Activated CD4-positive, alpha-beta T cell treated with anti-CD3 and anti-CD28 coated beads, Interleukin-2, amount 50 U/mL, for 4 hours (primary cell): Measurements from ENCODE around the gene METAP1D.

Experiments
- DNase-seq, 2 experiments: peaks; one replicate each; pipeline ENCODE4 v3.0.0-alpha.2; 2020

METAP1D gene

DNA sequence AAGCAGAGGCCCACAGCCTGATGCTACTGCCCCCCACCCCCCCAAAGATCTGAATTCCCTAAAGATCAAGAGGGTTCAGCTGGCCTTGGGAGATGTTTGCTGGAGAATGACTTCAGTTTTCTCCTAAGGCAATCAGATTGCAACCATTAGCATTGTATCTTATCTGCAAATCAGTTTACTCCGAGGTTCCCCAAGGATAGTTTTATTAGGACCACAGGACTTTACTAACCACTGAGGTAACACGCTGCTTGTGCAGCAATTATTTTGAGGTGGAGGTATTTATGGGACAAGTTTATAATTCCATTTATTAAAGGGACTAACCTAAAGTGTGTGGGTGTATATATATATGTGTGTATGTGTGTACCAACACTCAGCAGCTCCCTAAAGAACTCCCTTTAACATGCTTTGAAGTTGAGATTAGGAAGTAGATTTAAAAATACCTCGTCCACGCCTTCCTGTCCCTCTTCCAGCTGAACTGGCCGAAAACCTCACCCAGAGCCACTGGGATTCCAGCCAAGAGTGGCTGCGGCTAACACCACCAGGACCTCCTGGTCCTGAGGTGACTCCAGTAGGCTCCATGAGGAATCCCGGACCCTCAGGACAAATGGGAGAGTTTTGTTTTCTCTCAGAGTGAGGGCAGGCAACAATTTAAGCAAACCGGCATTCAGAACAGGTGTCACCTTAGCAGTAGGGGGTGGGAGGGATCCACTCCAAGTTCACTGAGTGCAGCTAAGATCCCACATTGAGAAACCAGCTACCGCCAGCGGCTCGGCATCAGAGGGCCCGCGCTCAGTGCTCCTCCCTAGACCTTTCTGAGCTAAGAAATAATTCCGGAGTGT, 82.6 kb downstream of the METAP1D start:
- no peak for DNase-seq

DNA sequence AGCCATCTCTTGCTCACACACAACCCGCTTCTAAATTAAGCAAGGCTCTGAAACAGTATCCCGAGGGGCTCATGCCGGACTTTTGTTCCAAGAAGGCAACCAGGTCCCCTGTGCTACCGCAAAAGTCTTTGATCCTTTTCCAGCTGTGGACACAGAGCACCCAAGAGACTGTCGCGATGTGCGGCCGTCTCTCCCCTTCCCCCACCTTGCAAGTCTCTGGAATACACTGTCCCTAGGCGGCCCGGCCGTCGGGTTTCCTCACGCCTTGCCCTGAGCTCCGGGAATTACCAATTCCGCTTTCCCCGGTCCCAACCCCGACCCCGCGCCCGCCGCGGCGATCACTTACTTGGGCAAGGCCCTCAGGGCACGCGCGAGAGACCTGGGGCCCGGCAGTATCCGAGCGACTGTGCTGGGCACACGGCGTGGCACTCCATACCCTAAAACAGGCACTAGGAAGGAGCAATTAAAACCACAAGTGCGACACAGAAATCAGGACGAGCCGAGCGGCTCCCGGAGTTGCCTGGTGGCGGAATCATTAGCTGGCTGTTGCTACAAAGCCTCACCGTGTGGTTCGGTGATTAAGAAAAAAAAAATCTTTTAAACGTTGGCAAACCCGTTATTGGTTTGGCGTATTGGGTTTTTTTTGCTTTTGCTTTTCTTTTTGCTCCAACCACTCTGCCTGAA, 83.3 kb downstream of the METAP1D start:
- no peak for DNase-seq

- DNase-seq = no peak
These were observed 84.1 kb downstream of the METAP1D start for GRCh38 chr2:172083628-172084394.

GRCh38 chr2:172084395-172084644, 84.6 kb downstream of the METAP1D start:
- no peak for DNase-seq

DNA sequence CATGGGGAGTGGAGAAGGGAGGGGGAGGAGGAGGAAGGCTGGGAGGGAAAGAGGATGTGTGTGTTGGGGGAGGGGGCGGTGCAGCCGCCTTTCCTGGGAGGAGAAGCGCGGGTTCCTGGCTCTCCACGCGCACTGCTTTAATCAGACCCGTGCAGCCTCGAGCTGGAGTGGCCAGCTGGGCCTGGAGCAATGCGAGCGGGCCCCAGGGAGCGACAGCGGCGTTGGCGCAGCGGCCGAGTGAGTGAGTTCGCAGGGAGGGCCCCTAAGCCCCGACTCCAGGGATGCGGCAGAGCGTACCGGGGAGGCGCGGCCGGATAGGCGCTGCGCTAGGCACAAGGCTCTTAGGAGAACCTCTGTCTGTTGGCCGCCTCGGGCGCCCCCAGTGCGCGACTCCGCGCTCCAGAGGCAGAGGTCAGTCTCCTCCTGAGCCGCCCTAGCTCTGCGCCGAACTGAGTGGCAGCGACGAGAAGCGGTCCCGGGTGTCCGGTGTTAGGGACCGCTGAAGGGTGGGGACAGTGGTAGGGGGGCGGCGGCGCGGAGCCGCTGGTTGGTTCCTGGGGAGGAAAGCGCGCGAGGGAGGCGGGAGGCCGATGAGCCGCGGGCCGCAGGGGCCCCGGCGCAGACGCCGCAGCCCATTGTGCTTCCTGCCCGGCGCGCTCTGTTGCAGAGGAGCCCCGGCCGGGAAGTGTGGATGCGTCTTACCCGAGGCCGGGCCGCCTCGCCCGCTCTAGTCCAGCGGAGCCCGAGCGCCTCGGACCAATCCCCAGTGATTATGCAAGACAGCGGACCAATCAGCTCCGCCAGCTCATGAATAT, 85.1 kb downstream of the METAP1D start:
- no peak for DNase-seq

DNA sequence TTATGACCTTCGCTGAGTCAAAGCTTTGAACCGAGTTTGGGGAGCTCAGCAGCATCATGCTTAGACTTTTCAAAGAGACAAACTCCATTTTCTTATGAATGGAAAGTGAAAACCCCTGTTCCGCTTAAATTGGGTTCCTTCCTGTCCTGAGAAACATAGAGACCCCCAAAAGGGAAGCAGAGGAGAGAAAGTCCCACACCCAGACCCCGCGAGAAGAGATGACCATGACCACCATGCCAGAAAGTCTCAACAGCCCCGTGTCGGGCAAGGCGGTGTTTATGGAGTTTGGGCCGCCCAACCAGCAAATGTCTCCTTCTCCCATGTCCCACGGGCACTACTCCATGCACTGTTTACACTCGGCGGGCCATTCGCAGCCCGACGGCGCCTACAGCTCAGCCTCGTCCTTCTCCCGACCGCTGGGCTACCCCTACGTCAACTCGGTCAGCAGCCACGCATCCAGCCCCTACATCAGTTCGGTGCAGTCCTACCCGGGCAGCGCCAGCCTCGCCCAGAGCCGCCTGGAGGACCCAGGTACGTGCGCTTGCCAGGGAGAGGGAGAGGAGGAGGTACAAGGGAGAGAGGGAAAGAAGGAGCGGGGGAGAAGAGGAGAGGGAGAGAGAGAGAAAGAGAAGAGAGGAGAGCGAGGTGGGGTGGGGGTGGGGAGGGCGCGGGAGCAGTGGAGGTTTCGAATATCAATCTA, 85.9 kb downstream of the METAP1D start, which contains the start of gene DLX1:
Gene DLX1 (plus strand): TSS at position 48 of the 700 bp plus-strand sequence. CDS start 171 bp downstream, at position 219.
- DNase-seq = no peak

DNA sequence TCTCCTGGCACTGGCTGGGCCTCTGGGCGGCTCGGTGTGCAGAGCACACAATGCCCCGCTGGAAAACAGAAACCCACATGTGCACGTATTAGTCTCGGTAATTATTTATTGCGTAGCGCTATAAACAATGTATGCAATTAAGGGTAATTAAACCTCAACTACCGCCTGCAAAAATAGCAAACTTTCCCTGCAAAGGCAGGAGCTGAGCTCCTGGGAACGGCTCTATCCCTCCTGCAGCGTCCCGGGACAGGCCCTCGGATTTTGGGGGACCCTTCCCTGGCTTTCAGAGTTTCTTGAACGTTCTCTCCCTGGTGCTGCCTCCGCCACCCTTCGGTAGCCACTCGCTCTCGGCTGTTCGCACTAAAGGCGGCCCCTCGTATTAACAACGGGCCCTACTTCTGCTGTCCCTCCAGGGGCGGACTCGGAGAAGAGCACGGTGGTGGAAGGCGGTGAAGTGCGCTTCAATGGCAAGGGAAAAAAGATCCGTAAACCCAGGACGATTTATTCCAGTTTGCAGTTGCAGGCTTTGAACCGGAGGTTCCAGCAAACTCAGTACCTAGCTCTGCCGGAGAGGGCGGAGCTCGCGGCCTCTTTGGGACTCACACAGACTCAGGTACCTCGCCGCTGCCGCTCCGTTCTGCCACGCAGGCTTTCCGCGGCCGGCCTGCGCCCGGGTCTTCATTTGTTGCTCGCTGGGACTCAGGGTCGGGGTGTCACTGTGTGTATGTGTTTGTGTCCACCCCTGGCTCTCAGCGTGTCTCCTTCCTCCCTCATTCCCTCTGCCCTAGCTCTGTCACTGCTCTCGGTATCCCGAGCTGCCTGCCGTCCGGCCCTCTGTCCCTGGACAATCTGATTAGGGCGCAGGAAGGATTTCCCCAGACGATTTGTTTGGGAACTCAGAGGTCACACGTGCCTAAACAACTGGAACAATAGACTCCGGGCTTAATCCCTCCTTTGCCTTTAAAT, 86.8 kb downstream of the METAP1D start:
- peak; percentile 49 for DNase-seq

DNA sequence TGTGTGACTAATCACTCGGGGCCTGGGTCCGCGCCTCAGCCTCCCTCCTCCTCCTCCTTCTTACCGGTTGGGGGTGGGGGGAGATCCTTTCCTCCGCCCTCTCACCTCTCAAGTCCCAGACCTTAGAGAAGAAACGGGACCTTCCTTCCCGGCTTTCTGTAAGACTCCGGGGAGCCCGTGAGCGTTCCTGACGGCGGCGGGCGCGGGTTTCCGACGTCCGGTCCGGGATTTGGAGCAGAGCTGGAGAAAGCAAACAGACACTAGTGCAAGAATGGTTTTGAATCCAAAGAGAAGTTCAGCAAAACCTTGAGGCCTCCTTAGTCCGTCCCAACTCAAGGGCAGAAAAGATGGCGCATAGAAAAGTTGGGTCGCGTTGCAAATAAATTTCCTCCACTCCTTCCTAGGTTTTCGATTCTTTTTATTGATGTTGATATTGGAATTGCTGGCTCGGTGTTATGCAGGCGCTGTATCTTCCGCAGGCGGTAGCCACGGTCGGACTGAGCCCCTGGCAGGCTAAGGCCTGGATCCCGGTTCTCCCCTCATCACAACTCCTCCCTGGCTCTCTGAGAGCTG, 87.5 kb downstream of the METAP1D start:
- no peak for DNase-seq

DNA sequence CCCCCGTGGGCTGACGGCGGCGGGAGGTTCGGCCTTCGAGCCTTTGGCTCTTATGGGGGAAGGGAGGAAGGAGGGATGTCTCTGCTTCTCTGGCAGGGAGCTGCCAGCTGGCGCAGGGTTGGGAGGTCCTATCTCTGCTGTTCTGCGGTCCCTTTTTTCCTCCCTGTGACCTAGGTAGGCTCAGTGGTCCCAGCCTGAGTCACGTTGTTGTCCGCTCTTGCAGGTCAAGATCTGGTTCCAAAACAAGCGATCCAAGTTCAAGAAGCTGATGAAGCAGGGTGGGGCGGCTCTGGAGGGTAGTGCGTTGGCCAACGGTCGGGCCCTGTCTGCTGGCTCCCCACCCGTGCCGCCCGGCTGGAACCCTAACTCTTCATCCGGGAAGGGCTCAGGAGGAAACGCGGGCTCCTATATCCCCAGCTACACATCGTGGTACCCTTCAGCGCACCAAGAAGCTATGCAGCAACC, 88.1 kb downstream of the METAP1D start:
- no peak for DNase-seq

DNA sequence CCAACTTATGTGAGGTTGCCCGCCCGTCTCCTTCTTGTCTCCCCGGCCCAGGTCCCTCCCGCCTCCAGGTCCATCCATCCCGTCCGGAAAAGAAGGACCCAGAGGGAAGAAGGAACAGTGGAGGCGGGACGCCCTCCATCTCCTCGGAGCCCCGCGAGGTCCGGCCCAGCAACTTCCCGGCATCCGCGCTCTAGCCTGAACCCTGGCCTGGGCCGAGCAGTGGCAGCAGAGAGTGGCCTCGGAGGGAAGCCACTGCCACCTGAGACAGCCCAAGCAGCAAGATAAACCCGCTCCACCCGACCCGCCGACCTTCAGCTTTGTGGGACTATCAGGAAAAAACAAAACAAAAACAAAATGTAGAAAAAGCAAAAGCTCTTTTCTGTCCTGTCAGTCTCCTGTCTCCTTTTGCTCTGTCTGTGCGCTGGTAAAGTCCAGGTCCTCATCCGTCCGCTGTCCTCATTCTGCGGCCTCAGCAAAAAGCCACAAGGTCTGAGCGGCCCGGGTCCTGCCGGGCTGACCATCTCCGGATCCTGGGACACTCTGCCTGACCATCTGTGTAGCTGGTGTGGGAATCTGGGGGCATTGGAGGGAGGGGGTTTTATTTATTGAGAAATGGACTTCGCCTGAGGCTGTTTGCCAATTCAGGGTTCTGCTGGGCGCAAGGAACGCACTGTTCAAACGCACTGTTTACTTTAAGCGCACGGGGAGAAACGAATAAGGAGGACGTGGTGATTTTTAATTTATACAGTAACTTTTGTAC, 88.7 kb downstream of the METAP1D start:
- no peak for DNase-seq

- no peak for DNase-seq
These were observed 89.3 kb downstream of the METAP1D start for GRCh38 chr2:172089005-172089504.

- no peak for DNase-seq
These were observed 89.9 kb downstream of the METAP1D start for GRCh38 chr2:172089633-172090032.

- DNase-seq = no peak
These were observed 90.5 kb downstream of the METAP1D start for GRCh38 chr2:172090044-172090961.

- no peak for DNase-seq
These were observed 91.4 kb downstream of the METAP1D start for GRCh38 chr2:172091000-172091641.

- no peak for DNase-seq
These were observed 92.2 kb downstream of the METAP1D start for GRCh38 chr2:172091761-172092566.

DNA sequence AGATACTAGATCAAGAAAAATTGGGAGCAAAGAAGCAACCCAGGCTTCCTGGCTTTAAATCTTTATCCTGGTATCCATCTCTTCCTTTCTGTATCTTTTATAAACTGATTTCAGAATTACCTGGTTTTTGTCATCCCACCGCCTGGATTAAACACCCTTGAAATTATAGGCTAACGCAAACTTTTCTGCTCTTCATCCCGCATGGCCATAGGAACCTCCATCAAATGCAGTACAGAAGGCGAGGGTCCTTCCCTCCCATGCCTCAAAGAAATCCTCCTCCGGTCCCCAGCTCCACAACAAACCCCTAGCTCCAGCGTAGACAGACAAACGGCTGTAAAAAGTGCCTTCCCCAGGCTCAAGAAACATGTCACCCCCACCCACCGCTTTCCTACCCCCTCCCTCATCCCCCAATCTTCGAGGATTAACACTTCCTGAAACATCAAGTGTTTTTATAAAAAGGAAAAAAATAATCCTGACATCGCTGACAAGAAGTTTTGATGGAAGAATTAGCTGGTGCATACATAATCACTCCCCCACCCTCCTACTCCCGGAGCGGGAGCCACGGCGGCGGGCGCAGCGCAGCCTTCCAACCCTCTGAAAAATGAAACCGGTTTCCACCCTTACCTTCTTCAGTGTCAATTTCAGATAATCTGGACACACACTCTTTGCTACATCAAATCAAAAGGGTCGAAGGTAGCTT, 93.1 kb downstream of the METAP1D start:
- no peak for DNase-seq
